Measurements from ENCODE around the gene BABAM2.
"Not testable (repeated sequence)": the region's sequence is repeated elsewhere in the genome, so short reads cannot be mapped to it uniquely, and the experiment has no call there.

BABAM2 gene

GRCh38 chr2:27890146-27890923 is at the start of gene BABAM2, which contains the start of gene RBKS:
Gene BABAM2, plus strand, starts transcription at chr2:27890729. Its CDS starts 3,828 bp downstream, at chr2:27894557.
Gene RBKS, minus strand, starts transcription at chr2:27890387. Its CDS starts 42 bp downstream, at chr2:27890345.
- peak; percentile 86 for DNase-seq (ENCODE audit: low read depth)

DNA sequence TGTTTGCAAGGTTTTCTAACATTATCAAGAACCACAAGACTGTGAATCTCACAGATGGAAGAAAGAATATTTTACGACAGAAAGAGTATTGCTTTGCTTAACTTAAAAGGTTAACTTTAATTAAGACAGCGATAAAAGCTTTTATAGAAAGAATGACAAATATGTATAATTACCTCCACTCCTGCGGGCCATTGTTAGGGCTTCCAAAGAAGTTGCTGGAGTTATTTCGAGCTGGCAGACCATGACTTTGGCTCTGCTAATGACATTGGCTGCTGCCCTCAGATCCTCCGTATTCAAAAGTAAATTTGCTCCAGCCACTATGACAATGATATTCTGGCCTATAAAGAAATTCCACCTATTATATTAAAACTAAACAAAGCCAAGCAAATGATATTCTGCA is 47.6 kb upstream of the BABAM2 start:
- DNase-seq (ENCODE audit: low read depth): no peak

DNA sequence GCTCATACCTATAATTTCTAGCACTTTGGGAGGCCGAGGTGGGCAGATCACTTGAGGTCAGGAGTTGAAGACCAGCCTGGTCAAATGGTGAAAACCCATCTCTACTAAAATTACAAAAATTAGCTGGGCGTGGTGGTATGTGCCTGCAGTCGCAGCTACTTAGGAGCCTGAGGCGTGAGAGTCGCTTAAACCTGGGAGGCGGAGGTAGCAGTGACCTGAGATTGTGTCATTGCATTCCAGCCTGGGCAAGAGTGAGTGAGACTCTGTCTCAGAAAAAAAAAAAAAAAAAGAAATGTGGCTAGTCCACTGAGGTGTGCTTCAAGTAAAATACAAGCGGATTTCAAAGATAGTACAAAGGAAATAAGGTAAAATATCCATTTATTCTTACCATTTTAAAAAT is 46.5 kb upstream of the BABAM2 start:
- DNase-seq (ENCODE audit: low read depth): no peak

GRCh38 chr2:27844821-27845255 is 45.7 kb upstream of the BABAM2 start:
- no peak for DNase-seq (ENCODE audit: low read depth)

- DNase-seq (ENCODE audit: low read depth): no peak
These were observed 43.2 kb upstream of the BABAM2 start for GRCh38 chr2:27847333-27847732.

DNA sequence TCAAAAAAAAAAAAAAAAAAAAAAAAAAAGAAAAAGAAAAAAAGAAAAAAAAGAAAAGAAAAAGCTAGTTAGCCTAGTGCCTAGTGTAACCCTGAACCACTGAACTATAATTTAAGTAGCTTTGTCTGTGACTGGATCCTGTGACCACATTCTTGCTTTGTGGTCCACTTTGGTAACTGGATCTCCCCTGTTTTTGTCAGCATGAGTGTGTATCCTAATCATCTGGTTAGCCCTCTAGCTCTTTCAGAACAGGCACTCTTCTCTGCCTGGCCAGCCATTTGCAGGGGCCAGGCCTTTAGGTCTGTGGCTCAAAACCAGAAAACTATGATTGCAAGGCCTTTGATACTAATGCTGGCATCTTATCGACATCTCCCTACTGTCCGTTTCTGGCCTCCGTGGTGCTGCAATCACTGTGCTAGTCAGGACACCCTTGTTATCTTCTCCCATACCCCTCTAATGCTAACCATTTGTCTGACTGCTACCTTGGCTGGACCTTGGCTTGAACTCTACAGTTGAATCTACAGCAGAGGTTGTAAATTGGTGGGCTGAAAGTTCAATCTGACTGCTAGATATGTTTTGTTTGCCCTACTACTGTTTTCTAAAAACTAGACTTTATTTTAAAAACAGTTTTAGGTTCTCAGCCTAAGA is 40.8 kb upstream of the BABAM2 start:
- no peak for DNase-seq (ENCODE audit: low read depth)

DNA sequence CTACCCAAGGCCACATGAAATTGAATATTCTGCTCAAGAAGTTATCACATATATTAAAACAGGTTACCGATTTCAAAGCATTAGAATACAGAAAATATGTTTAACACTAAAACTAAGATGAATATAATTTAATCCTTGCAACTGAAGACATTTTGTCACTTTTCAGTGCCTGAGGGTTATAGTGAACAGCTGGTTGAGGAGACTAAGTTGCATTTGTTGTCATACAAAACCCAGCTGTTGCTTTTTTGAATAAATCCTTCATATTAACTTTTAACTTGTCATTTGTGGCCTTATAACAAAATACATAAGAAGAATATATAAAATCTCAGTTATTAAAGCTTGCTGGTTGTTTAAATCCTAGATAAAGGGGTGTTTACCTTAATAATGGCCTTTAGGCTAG is 37.8 kb upstream of the BABAM2 start:
- no peak for DNase-seq (ENCODE audit: low read depth)

DNA sequence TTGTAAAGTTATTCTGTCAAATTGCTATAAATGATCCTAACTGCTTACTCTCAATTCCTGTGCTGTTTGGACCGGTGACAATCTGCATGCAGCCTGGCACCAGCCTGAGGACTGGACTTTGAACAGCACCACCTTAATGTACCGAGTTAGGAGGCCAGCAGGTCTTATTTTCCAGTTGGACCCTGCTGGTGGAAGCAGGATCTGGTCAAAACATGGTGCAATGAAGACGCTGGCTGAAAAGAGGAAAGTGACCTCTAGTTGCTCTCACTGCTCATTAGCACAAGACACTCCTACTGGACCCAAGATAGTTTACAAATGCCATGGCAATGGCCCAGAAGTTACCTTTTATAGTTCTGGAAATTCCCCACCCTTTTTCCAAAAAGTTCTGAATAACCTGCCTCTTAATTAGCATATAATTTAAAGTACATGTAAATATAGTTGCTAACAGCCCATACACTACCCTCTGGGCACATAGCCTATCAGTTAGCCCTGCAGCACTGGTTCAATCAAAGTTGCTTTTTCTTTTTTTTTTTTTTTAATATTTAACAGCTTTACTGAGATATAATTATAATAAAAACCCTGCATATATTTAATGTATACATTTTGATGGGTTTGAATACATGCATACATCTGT is 36.2 kb upstream of the BABAM2 start:
- DNase-seq (ENCODE audit: low read depth): no peak

DNA sequence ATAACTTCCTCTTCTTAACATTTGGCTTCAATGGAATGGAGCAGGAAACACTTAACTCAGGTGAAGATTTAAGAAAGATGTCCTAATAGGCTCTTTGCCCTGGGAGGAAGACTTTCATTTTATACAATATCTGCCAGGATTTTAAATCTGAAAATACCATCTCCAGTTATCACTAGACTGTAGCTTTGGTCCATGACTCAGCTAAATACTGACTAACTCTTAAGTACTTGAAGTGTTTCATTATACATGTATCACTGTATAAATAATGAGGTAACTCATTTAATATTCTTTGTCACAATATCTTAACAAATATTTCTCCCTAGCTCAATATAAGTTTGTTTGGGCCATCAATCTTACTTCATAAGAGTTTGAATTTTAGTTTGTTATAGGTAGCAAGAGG is 35.1 kb upstream of the BABAM2 start:
- no peak for DNase-seq (ENCODE audit: low read depth)

GRCh38 chr2:27856386-27856785 is 34.1 kb upstream of the BABAM2 start:
- no peak for DNase-seq (ENCODE audit: low read depth)

DNA sequence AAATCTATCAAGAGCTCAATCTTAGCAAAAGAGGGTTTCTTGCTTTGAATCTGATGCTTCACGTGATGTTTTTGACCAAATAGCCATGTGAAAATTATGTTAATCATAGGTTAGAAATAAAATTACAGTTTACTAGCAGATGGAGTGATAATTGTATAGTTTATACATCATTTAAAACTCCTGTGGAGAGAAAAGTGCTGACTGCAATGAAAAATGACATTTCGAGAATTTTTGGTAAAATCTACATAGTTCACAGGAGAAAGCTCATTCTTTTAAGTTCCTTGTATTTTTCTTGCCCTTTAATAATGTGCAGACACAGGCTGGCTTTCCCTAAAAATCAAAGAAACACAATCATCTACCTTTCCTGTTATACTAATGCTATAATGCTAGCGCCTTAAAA is 33.6 kb upstream of the BABAM2 start:
- no peak for DNase-seq (ENCODE audit: low read depth)

GRCh38 chr2:27857417-27858172 is 32.9 kb upstream of the BABAM2 start:
- DNase-seq (ENCODE audit: low read depth): no peak

DNA sequence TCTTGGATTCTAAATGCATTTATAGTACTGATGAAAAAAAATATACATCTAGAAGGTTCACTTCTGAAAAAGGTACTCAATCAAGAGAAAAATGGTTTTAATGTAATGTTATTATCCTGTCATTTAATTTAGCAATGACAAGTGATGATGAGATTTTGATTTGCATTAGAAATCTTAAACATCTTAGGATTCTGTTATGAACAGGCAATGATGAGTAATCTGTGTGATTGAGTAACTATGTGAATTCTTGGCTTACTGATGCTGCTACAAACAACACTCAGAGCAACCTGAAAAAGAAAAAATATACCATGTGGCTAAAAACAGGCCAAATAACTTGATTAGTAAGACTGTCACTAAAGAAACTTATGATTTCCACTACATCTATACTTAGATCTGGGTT is 30.4 kb upstream of the BABAM2 start:
- no peak for DNase-seq (ENCODE audit: low read depth)

DNA sequence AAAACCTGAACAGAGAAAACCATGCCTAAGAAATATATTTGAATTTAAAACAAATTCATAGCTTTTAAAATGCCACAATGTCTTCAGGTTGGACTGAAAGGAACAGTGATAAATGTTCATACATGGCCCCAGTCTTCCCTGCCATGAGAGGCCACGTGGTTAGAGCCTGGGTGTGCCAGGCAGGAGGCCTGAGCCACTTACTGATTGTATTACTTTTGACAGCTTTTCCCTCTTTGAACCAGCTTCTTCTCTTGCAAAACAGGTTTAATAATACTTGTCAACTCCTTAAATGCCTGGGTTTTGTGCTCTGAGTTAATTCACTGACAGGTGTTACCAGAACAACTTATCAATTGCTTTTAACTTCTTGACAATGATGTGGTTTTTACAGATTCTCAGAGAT is 27.4 kb upstream of the BABAM2 start:
- DNase-seq (ENCODE audit: low read depth): no peak

DNA sequence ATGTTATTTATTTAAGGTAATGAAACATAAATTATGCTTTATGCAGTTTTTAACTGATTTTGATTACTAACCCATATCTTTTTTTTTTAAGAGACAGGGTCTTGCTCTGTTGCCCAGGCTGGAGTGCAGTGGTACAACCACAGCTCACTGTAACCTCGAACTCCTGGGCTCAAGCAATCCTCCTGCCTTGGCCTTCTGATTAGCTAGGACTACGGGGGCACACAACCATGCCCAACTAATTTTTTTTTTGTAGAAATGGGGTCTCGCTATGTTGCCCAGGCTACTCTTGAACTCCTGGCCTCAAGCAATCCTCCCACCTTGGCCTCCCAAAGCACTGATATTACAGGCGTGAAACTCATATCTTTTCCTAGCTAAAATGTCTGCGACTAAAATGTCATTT is 26.6 kb upstream of the BABAM2 start:
- DNase-seq (ENCODE audit: low read depth): not testable (repeated sequence)

DNA sequence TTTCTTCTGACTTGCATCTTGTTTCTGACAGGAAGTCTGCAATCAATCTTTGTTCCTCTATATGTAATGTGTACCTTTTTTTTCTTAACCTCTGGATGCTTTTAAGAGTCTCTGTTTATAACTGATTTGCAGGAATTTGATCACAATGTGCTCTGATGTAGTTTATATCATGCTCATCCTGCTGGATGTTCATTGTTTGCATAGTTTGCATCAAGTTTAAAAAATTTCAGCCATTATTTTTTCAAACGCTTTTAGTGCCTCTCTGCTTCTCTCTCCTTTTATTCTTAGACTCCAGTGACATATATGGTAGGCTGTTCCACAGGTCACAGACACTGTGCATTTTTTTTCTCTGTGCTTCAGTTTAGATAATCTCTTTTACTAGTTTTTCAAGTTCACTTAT is 24.3 kb upstream of the BABAM2 start:
- no peak for DNase-seq (ENCODE audit: low read depth)

DNA sequence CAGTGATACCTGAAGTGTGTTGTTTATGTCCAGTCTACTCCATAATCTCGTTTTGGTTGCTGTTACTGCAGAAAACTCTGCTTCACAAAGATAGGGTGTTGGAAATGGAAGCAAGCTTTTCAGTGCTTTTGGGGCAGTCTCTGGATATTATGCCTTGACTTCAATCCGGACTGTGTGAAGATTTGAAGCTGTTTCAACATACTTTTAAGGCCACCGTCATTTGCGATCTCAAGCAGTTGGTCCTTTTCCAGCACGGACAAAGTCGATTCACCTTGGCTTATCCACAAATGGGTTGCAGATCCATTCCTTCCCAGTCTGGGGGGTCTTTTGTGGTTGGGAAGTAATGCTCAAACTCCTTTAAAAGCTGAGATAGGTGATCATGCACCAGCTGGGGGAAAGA is 20.8 kb upstream of the BABAM2 start:
- no peak for DNase-seq (ENCODE audit: low read depth)

- DNase-seq (ENCODE audit: low read depth): no peak
These were observed 19.8 kb upstream of the BABAM2 start for GRCh38 chr2:27870724-27871123.

- no peak for DNase-seq (ENCODE audit: low read depth)
These were observed 18.7 kb upstream of the BABAM2 start for GRCh38 chr2:27871802-27872201.

DNA sequence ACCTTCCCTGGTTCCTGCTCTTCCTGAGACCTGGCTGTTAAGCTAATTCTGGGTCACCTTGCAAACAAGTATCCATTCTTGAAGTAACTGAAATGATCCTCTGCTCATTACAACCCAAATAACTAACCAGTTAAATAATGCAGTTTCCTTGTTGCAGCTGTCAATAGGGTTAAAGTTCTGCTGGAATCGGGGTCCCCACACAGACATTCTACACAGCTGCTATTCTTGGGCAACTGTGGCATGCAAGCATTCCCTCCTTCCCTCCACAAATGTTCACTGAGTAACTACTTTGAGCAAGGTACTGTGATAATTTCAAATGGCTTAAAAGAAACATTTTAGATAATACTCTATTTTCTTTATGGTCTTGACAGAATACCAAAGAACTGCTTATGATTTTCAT is 17.4 kb upstream of the BABAM2 start:
- DNase-seq (ENCODE audit: low read depth): no peak

GRCh38 chr2:27875089-27875881 is 15.2 kb upstream of the BABAM2 start:
- DNase-seq (ENCODE audit: low read depth): no peak

GRCh38 chr2:27878825-27879224 is 11.7 kb upstream of the BABAM2 start:
- no peak for DNase-seq (ENCODE audit: low read depth)
